HEK293 (cell line): ENCODE data around the gene RAB5IF.
"Not testable (repeated sequence)": the region's sequence is repeated elsewhere in the genome, so short reads cannot be mapped to it uniquely, and the experiment has no call there.

Experiments
- CTCF ChIA-PET: fragments of 350-600 bp; formaldehyde crosslinking; extraction: SDS; loops from one replicate; lab custom pipeline; 2021; ENCODE audit warnings: antibody characterized with exemption; lab: Yijun Ruan, JAX
- POLR2A ChIA-PET: fragments of 300-600 bp; formaldehyde crosslinking; extraction: SDS; loops from one replicate; lab custom pipeline; 2020; ENCODE audit warnings: antibody characterized with exemption, inconsistent platforms; lab: Yijun Ruan, JAX
- H3K27ac ChIP-seq: fragments of 200-500 bp; sonication (Bioruptor generic); 2 replicates; pipeline ENCODE4 v1.5.1; 2014; ENCODE audit warnings: low read depth, low read length, control low read depth, inconsistent platforms; ENCODE audit errors: extremely low read depth
- H3K36me3 ChIP-seq, 2 experiments: fragments of 200-500 bp in 1 of 2; sonication (Bioruptor generic) in 1 of 2; 1 replicate in 1 of 2; 2 replicates in 1 of 2; pipeline ENCODE4 v1.5.1; 2014 to 2017; ENCODE audit warnings: inconsistent platforms in 2 of 2, low read length in 2 of 2; ENCODE audit not compliant: control insufficient read depth in 2 of 2, insufficient read depth in 1 of 2
- H3K4me1 ChIP-seq: fragments of 200-500 bp; sonication (Bioruptor generic); 2 replicates; pipeline ENCODE4 v1.5.1; 2014; ENCODE audit warnings: mild to moderate bottlenecking, low read length, inconsistent platforms; ENCODE audit not compliant: control insufficient read depth, insufficient read depth
- H3K4me3 ChIP-seq: 2 replicates; pipeline ENCODE4 v1.5.1; 2011; ENCODE audit warnings: low read depth, mild to moderate bottlenecking, control low read depth, low read length, moderate library complexity
- H3K9me3 ChIP-seq: fragments of 200-500 bp; sonication (Bioruptor generic); 2 replicates; pipeline ENCODE4 v1.5.1; 2014; ENCODE audit warnings: low read depth, low read length, inconsistent platforms; ENCODE audit not compliant: control insufficient read depth, insufficient read depth
- GLIS1 ChIP-seq: fragments of 450-650 bp; formaldehyde crosslinking; IDR thresholded peaks from 2 replicates; pipeline ENCODE4 v1.5.1; 2016; ENCODE audit warnings: missing biosample characterization, missing genetic modification characterization
- HOXA7 ChIP-seq: sonication (generic); formaldehyde crosslinking; IDR thresholded peaks from 2 replicates; pipeline ENCODE4 v1.8.1; 2022; ENCODE audit warnings: missing genetic modification reagents, borderline replicate concordance
- SETDB1 ChIP-seq: IDR thresholded peaks from one replicate; pipeline ENCODE4 v1.6.1; 2017; ENCODE audit warnings: mild to moderate bottlenecking, low read length, moderate library complexity, mixed read lengths; ENCODE audit not compliant: insufficient read length
- ZIC2 ChIP-seq: fragments of 450-650 bp; formaldehyde crosslinking; IDR thresholded peaks from 2 replicates; pipeline ENCODE4 v1.5.1; 2016; ENCODE audit warnings: missing biosample characterization, missing genetic modification characterization
- ZNF133 ChIP-seq: fragments of 450-650 bp; formaldehyde crosslinking; IDR thresholded peaks from 2 replicates; pipeline ENCODE4 v1.5.1; 2016; ENCODE audit warnings: missing biosample characterization, missing genetic modification characterization
- ZNF138 ChIP-seq: fragments of 450-650 bp; formaldehyde crosslinking; IDR thresholded peaks from 2 replicates; pipeline ENCODE4 v1.5.1; 2016; ENCODE audit warnings: missing biosample characterization, missing genetic modification characterization, borderline replicate concordance
- ZNF146 ChIP-seq: fragments of 450-650 bp; formaldehyde crosslinking; IDR thresholded peaks from 2 replicates; pipeline ENCODE4 v1.5.1; 2016; ENCODE audit warnings: missing biosample characterization, missing genetic modification characterization
- ZNF169 ChIP-seq: fragments of 450-650 bp; formaldehyde crosslinking; IDR thresholded peaks from 2 replicates; pipeline ENCODE4 v1.5.1; 2016; ENCODE audit warnings: missing biosample characterization, missing genetic modification characterization
- ZNF174 ChIP-seq: fragments of 450-650 bp; formaldehyde crosslinking; IDR thresholded peaks from 2 replicates; pipeline ENCODE4 v1.5.0; 2017; ENCODE audit warnings: missing biosample characterization, mild to moderate bottlenecking, missing genetic modification characterization
- ZNF175 ChIP-seq: fragments of 450-650 bp; formaldehyde crosslinking; IDR thresholded peaks from 2 replicates; pipeline ENCODE4 v1.5.1; 2016; ENCODE audit warnings: missing biosample characterization, missing genetic modification characterization
- ZNF2 ChIP-seq: fragments of 450-650 bp; formaldehyde crosslinking; IDR thresholded peaks from 2 replicates; pipeline ENCODE4 v1.5.1; 2016; ENCODE audit warnings: missing biosample characterization, missing genetic modification characterization
- ZNF221 ChIP-seq: fragments of 450-650 bp; formaldehyde crosslinking; IDR thresholded peaks from 2 replicates; pipeline ENCODE4 v1.5.1; 2017; ENCODE audit warnings: missing biosample characterization, missing genetic modification characterization, borderline replicate concordance
- ZNF223 ChIP-seq: fragments of 450-650 bp; formaldehyde crosslinking; IDR thresholded peaks from 2 replicates; pipeline ENCODE4 v1.5.1; 2016; ENCODE audit warnings: missing biosample characterization, missing genetic modification characterization
- ZNF292 ChIP-seq: fragments of 450-650 bp; formaldehyde crosslinking; IDR thresholded peaks from 2 replicates; pipeline ENCODE4 v1.5.1; 2016; ENCODE audit warnings: low read depth, missing biosample characterization, missing genetic modification characterization, borderline replicate concordance
- ZNF514 ChIP-seq: fragments of 450-650 bp; formaldehyde crosslinking; IDR thresholded peaks from 2 replicates; pipeline ENCODE4 v1.5.1; 2016; ENCODE audit warnings: missing biosample characterization, missing genetic modification characterization
- ZNF558 ChIP-seq: fragments of 450-650 bp; formaldehyde crosslinking; IDR thresholded peaks from 2 replicates; pipeline ENCODE4 v1.5.1; 2016; ENCODE audit warnings: missing biosample characterization, missing genetic modification characterization
- ZNF621 ChIP-seq: fragments of 450-650 bp; formaldehyde crosslinking; IDR thresholded peaks from 2 replicates; pipeline ENCODE4 v1.5.1; 2017; ENCODE audit warnings: missing biosample characterization, missing genetic modification characterization
- ZNF677 ChIP-seq: fragments of 450-650 bp; IDR thresholded peaks from 2 replicates; pipeline ENCODE4 v1.5.0; 2018; ENCODE audit warnings: missing biosample characterization, mild to moderate bottlenecking, missing genetic modification characterization, moderate library complexity
- ZNF792 ChIP-seq: fragments of 450-650 bp; formaldehyde crosslinking; IDR thresholded peaks from 2 replicates; pipeline ENCODE4 v1.5.1; 2016; ENCODE audit warnings: missing biosample characterization, missing genetic modification characterization
- TF ChIP-seq, protein P1 (sequence below): fragments of 450-650 bp; formaldehyde crosslinking; IDR thresholded peaks from 2 replicates; pipeline ENCODE4 v1.5.1; 2016; ENCODE audit warnings: missing biosample characterization, missing genetic modification characterization
- TF ChIP-seq, protein P2 (sequence below): fragments of 450-650 bp; formaldehyde crosslinking; IDR thresholded peaks from 2 replicates; pipeline ENCODE4 v1.5.1; 2016; ENCODE audit warnings: missing biosample characterization, missing genetic modification characterization, borderline replicate concordance
- TF ChIP-seq, protein P3 (sequence below): IDR thresholded peaks from 2 replicates; pipeline ENCODE4 v1.6.1; 2011; ENCODE audit warnings: mild to moderate bottlenecking, low read depth, low read length, borderline replicate concordance

RAB5IF gene

DNA sequence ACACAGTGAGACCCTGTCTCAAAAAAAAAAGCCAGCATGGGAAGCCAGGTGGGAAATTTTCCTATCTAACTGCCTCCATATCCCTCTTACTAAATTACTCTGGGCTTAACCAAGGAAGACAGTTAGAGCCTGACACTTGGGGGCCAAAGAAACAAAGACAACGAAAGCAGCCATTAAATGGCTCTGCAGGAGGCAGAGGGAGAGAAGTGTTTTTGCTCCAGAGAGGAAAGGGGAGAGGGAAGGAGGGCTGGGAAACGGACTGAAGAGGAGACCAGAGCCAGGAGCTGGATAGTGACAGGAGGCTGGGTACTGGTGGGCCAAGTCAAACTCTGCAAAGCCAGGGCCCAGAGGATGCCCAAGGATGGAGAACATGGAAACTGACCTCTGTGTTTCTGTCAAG is 42.9 kb upstream of the RAB5IF start:
- POLR2A ChIA-PET: interaction anchor here (0.6 kb wide), 1 partner anchor 25 kb away, joined by 5 read pairs; no protein-coding TSS in a partner anchor
- no peaks in the 10 kb centered on the region for H3K4me1 ChIP-seq
- H3K4me3 ChIP-seq: no peak overlapping the region
- TF ChIP-seq GLIS1 (peak; percentile 96), ZNF169 (tag by site-specific recombination) (no peak)
- CTCF ChIA-PET: interaction anchor here (0.6 to 1.1 kb wide), 3 partner anchors 9 to 43 kb away, joined by 3 to 5 read pairs (median 3); partner anchors contain the start of gene RAB5IF
- no peaks in the 10 kb centered on the region for H3K36me3 ChIP-seq
- H3K9me3 ChIP-seq: no peaks in the 10 kb centered on the region
- H3K27ac ChIP-seq: no peak overlapping the region

DNA sequence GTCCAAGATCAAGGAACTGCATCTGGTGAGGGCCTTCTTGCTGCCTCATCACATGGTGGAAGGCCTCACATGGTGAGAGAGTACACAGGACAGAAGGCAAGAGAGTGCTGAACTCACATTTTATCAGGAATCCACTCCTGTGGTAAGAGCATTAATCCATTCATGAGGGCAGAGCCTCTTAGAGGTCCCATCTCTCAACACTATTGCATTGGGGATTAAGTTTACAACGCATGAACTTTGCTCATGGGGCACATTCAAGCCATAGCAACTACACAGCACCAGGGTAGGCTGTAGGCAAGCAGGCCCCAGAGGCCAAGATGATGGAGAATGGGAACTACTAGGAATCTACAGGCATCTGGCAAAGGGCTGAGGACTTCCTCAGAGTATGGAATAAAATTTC is 42.2 kb upstream of the RAB5IF start:
- H3K9me3 ChIP-seq: no peaks in the 10 kb centered on the region
- no peaks in the 10 kb centered on the region for H3K4me1 ChIP-seq
- ChIA-PET POLR2A (no interaction called here), CTCF (interaction anchor here (0.6 kb wide), 1 partner anchor 10 kb away, joined by 3 read pairs; no protein-coding TSS in a partner anchor)
- no peaks in the 10 kb centered on the region for H3K36me3 ChIP-seq
- TF ChIP-seq ZNF2 (tag by site-specific recombination) (no peak), ZNF133 (tag by site-specific recombination) (no peak), ZNF677 (tag by site-specific recombination) (no peak), ZNF175 (tag by site-specific recombination) (no peak), ZNF223 (no peak), ZNF292 (tag by site-specific recombination) (no peak)
- TF ChIP-seq, protein P1, sequence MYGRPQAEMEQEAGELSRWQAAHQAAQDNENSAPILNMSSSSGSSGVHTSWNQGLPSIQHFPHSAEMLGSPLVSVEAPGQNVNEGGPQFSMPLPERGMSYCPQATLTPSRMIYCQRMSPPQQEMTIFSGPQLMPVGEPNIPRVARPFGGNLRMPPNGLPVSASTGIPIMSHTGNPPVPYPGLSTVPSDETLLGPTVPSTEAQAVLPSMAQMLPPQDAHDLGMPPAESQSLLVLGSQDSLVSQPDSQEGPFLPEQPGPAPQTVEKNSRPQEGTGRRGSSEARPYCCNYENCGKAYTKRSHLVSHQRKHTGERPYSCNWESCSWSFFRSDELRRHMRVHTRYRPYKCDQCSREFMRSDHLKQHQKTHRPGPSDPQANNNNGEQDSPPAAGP (tag by site-specific recombination): no peak
- TF ChIP-seq, protein P2, sequence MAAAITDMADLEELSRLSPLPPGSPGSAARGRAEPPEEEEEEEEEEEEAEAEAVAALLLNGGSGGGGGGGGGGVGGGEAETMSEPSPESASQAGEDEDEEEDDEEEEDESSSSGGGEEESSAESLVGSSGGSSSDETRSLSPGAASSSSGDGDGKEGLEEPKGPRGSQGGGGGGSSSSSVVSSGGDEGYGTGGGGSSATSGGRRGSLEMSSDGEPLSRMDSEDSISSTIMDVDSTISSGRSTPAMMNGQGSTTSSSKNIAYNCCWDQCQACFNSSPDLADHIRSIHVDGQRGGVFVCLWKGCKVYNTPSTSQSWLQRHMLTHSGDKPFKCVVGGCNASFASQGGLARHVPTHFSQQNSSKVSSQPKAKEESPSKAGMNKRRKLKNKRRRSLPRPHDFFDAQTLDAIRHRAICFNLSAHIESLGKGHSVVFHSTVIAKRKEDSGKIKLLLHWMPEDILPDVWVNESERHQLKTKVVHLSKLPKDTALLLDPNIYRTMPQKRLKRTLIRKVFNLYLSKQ: no peak
- H3K4me3 ChIP-seq: no peak overlapping the region
- H3K27ac ChIP-seq: no peak overlapping the region

DNA sequence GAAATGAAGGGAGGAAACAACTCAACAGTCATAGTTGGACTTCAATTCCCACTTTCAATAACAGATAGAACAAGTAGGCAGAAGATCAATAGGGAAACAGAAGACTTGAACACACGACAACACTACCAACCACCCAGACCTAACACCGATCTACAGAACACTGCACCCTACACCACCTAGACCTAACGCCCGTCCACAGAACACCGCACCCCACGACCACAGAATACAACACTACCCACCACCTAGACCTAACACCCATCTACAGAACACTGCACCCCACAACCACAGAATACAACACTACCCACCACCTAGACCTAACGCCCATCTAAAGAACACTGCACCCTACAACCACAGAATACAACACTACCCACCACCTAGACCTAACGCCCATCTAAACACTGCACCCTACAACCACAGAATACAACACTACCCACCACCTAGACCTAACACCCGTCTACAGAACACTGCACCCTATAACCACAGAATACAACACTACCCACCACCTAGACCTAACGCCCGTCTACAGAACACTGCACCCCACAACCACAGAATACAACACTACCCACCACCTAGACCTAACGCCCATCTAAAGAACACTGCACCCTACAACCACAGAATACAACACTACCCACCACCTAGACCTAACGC is 41.4 kb upstream of the RAB5IF start:
- H3K36me3 ChIP-seq, POLR2A ChIA-PET, H3K9me3 ChIP-seq, CTCF ChIA-PET, H3K4me3 ChIP-seq, H3K27ac ChIP-seq, H3K4me1 ChIP-seq: not testable (repeated sequence)

DNA sequence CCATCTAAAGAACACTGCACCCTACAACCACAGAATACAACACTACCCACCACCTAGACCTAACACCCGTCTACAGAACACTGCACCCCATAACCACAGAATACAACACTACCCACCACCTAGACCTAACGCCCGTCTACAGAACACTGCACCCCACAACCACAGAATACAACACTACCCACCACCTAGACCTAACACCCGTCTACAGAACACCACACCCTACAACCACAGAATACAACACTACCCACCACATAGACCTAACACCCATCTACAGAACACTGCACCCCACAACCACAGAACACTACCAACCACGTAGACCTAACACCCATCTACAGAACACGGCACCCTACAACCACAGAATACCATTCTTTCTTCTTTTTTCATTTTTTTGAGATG is 40.9 kb upstream of the RAB5IF start:
- H3K4me1 ChIP-seq, POLR2A ChIA-PET, CTCF ChIA-PET: not testable (repeated sequence)

DNA sequence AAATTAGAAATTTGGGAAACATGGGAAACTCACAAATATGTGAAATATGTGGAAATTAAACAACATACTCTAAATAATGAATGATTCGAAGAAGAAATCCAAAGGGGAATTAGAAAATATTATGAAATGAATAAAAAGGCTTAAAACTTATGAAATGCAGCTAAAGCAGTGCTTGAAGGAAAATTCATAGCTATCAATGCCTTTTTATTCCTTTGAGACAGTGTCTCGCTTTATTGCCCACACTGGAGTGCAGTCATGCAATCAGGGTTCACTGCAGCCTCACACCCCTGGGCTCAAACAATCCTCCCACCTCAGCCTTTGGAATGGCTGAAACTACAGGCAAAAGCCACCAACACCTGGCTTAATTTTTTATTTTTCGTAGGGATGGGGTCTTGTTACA is 40.1 kb upstream of the RAB5IF start:
- H3K4me3 ChIP-seq: no peak overlapping the region
- no peaks in the 10 kb centered on the region for H3K9me3 ChIP-seq
- no peaks in the 10 kb centered on the region for H3K36me3 ChIP-seq
- POLR2A ChIA-PET: no interaction called here
- H3K27ac ChIP-seq: no peak overlapping the region
- CTCF ChIA-PET: no interaction called here
- no peaks in the 10 kb centered on the region for H3K4me1 ChIP-seq
- TF ChIP-seq ZNF146 (tag by site-specific recombination) (no peak), ZNF514 (tag by site-specific recombination) (no peak), ZNF174 (tag by site-specific recombination) (no peak), GLIS1 (no peak), ZNF169 (tag by site-specific recombination) (no peak), ZIC2 (tag by site-specific recombination) (no peak), ZNF792 (no peak), HOXA7 (no peak), ZNF138 (tag by site-specific recombination) (no peak), ZNF621 (tag by site-specific recombination) (no peak), ZNF558 (tag by site-specific recombination) (no peak), ZNF221 (tag by site-specific recombination) (no peak), SETDB1 (no peak)
- TF ChIP-seq, protein P3, sequence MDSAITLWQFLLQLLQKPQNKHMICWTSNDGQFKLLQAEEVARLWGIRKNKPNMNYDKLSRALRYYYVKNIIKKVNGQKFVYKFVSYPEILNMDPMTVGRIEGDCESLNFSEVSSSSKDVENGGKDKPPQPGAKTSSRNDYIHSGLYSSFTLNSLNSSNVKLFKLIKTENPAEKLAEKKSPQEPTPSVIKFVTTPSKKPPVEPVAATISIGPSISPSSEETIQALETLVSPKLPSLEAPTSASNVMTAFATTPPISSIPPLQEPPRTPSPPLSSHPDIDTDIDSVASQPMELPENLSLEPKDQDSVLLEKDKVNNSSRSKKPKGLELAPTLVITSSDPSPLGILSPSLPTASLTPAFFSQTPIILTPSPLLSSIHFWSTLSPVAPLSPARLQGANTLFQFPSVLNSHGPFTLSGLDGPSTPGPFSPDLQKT: no peak

More for the DNA sequence above, 40.9 kb upstream of the RAB5IF start:
- not testable (repeated sequence) for H3K9me3 ChIP-seq, H3K27ac ChIP-seq, H3K4me3 ChIP-seq, H3K36me3 ChIP-seq
